GM19023 (cell line): Measurements from ENCODE around the gene DUSP9.
"Not testable (repeated sequence)": the region's sequence is repeated elsewhere in the genome, so short reads cannot be mapped to it uniquely, and the experiment has no call there.

Experiments used
- ATAC-seq: cut with Tn5 transposase; IDR thresholded peaks from one replicate; pipeline ENCODE4 v1.9.1; 2021; ENCODE audit warnings: mild to moderate bottlenecking, moderate library complexity; ENCODE audit not compliant: unreplicated experiment

DUSP9 gene

GRCh38 chrX:153689654-153690465 is 42.9 kb downstream of the DUSP9 start:
- no peak for ATAC-seq

GRCh38 chrX:153690466-153690865 is 43.5 kb downstream of the DUSP9 start:
- no peak for ATAC-seq

- not testable (repeated sequence) for ATAC-seq
Observed at GRCh38 chrX:153691032-153691827, 44.2 kb downstream of the DUSP9 start.

GRCh38 chrX:153692003-153692402 is 45.0 kb downstream of the DUSP9 start:
- ATAC-seq, result no peak

GRCh38 chrX:153692611-153693156 is 45.7 kb downstream of the DUSP9 start:
- no peak for ATAC-seq

GRCh38 chrX:153693216-153694086 is 46.4 kb downstream of the DUSP9 start:
- no peak for ATAC-seq

- ATAC-seq, result not testable (repeated sequence)
Observed at GRCh38 chrX:153694256-153694655, 47.3 kb downstream of the DUSP9 start.

GRCh38 chrX:153694687-153695270 is 47.8 kb downstream of the DUSP9 start:
- ATAC-seq, result no peak

GRCh38 chrX:153696100-153696499 is 49.1 kb downstream of the DUSP9 start:
- ATAC-seq, result no peak

GRCh38 chrX:153696538-153696937 is 49.5 kb downstream of the DUSP9 start:
- not testable (repeated sequence) for ATAC-seq

GRCh38 chrX:153696986-153697722 is 50.2 kb downstream of the DUSP9 start:
- not testable (repeated sequence) for ATAC-seq

GRCh38 chrX:153697924-153698865 is 51.2 kb downstream of the DUSP9 start:
- ATAC-seq, result no peak

- not testable (repeated sequence) for ATAC-seq
Observed at GRCh38 chrX:153699210-153699783, 52.3 kb downstream of the DUSP9 start.

GRCh38 chrX:153699784-153700371 is 52.9 kb downstream of the DUSP9 start:
- not testable (repeated sequence) for ATAC-seq

GRCh38 chrX:153700376-153700945 is 53.5 kb downstream of the DUSP9 start:
- ATAC-seq, result no peak
